IMR-90 (cell line): ENCODE results near the gene ULK2. TPM values are rescaled to one million over a fixed set of nuclear protein-coding genes. Genes with fewer than 3 reads are reported as not detected.

ENCODE experiments used
- ATAC-seq: fragments of 200-7000 bp; cut with Tn5 transposase; 2 replicates; pipeline ENCODE4 v1.9.1; 2020; ENCODE audit warnings: low read depth, mild to moderate bottlenecking, moderate library complexity
- BruUV-seq: library from RNA; stranded (reverse); fragments of 400-500 nt; replicated peaks from 2 replicates; lab custom pipeline; 2021; lab: Mats Ljungman, UMichigan
- CTCF ChIA-PET: fragments of 300-600 bp; formaldehyde crosslinking; extraction: SDS; loops from one replicate; lab custom pipeline; 2021; ENCODE audit warnings: antibody characterized with exemption; lab: Yijun Ruan, JAX
- POLR2A ChIA-PET: fragments of 300-600 bp; sonication (Branson Sonifier 250); formaldehyde crosslinking; loops from one replicate; lab custom pipeline; 2022; ENCODE audit warnings: antibody characterized with exemption; ENCODE audit not compliant: unreplicated experiment; lab: Charles Lee
- DNase-seq: peaks from one replicate; pipeline ENCODE4 v3.0.0; 2013
- H2AFZ ChIP-seq: replicated peaks from 2 replicates; pipeline ENCODE3; 2013; ENCODE audit warnings: low read length, mild to moderate bottlenecking; ENCODE audit not compliant: poor library complexity
- H2AK5ac ChIP-seq: 2 replicates; pipeline ENCODE4 v1.6.1; 2013; ENCODE audit warnings: low read depth, low read length, inconsistent platforms
- H2AK9ac ChIP-seq: replicated peaks from 2 replicates; pipeline ENCODE3; 2013; ENCODE audit warnings: mild to moderate bottlenecking, low read depth, low read length, moderate library complexity; ENCODE audit not compliant: poor library complexity
- H2BK120ac ChIP-seq: 2 replicates; pipeline ENCODE4 v1.6.1; 2013; ENCODE audit warnings: low read depth, low read length, inconsistent platforms
- H2BK15ac ChIP-seq: 3 replicates; pipeline ENCODE4 v1.6.1; 2013; ENCODE audit warnings: low read depth, low read length, inconsistent platforms
- H2BK20ac ChIP-seq: 2 replicates; pipeline ENCODE4 v1.6.1; 2013; ENCODE audit warnings: low read depth, mild to moderate bottlenecking, inconsistent platforms, low read length, moderate library complexity
- H2BK5ac ChIP-seq: 2 replicates; pipeline ENCODE4 v1.6.1; 2013; ENCODE audit warnings: mild to moderate bottlenecking, low read depth, low read length, inconsistent platforms; ENCODE audit not compliant: poor library complexity, severe bottlenecking
- H3K14ac ChIP-seq: replicated peaks from 2 replicates; pipeline ENCODE4 v1.6.1; 2013; ENCODE audit warnings: low read depth, low read length, inconsistent platforms
- H3K18ac ChIP-seq: 2 replicates; pipeline ENCODE4 v1.6.1; 2013; ENCODE audit warnings: low read depth, low read length, control low read depth
- H3K23ac ChIP-seq: 2 replicates; pipeline ENCODE4 v1.6.1; 2013; ENCODE audit warnings: low read depth, low read length, inconsistent platforms
- H3K27ac ChIP-seq: 2 replicates; pipeline ENCODE4 v1.5.1; 2013; ENCODE audit warnings: mild to moderate bottlenecking, control low read depth, low read length; ENCODE audit not compliant: insufficient read depth
- H3K27me3 ChIP-seq: 2 replicates; pipeline ENCODE4 v1.6.1; 2013; ENCODE audit warnings: low read length; ENCODE audit not compliant: control insufficient read depth, insufficient read depth
- H3K36me3 ChIP-seq: 2 replicates; pipeline ENCODE4 v1.6.1; 2013; ENCODE audit warnings: low read length, mixed read lengths; ENCODE audit not compliant: control insufficient read depth, insufficient read depth
- H3K4ac ChIP-seq: 2 replicates; pipeline ENCODE4 v1.6.1; 2013; ENCODE audit warnings: low read depth, low read length, inconsistent platforms
- H3K4me1 ChIP-seq: 2 replicates; pipeline ENCODE4 v1.6.1; 2013; ENCODE audit warnings: low read length, mixed read lengths; ENCODE audit not compliant: control insufficient read depth, insufficient read depth
- H3K4me2 ChIP-seq: 2 replicates; pipeline ENCODE4 v1.6.1; 2013; ENCODE audit warnings: low read depth, mild to moderate bottlenecking, control low read depth, low read length, moderate library complexity
- H3K4me3 ChIP-seq: 2 replicates; pipeline ENCODE4 v1.5.1; 2013; ENCODE audit warnings: low read depth, mild to moderate bottlenecking, control low read depth, low read length, moderate library complexity; ENCODE audit not compliant: insufficient read depth
- H3K56ac ChIP-seq: 2 replicates; pipeline ENCODE4 v1.6.1; 2013; ENCODE audit warnings: low read length, inconsistent platforms; ENCODE audit not compliant: insufficient read depth; ENCODE audit errors: extremely low read depth
- H3K79me1 ChIP-seq, 2 experiments: 2 replicates each; pipeline ENCODE4 v1.6.1; 2013; ENCODE audit warnings: low read length in 2 of 2, inconsistent platforms in 1 of 2, low read depth in 1 of 2
- H3K9ac ChIP-seq: 2 replicates; pipeline ENCODE4 v1.6.1; 2013; ENCODE audit warnings: low read depth, low read length, control low read depth
- H3K9me1 ChIP-seq: 2 replicates; pipeline ENCODE4 v1.6.1; 2013; ENCODE audit warnings: low read length, inconsistent platforms; ENCODE audit not compliant: insufficient read depth
- H3K9me3 ChIP-seq: 2 replicates; pipeline ENCODE4 v1.6.1; 2013; ENCODE audit warnings: low read length; ENCODE audit not compliant: control insufficient read depth, insufficient read depth
- H4K20me1 ChIP-seq: 2 replicates; pipeline ENCODE4 v1.6.1; 2013; ENCODE audit warnings: low read length, inconsistent platforms; ENCODE audit not compliant: insufficient read depth
- H4K5ac ChIP-seq: 2 replicates; pipeline ENCODE4 v1.6.1; 2013; ENCODE audit warnings: mild to moderate bottlenecking, low read depth, low read length, control low read depth
- H4K8ac ChIP-seq, 2 experiments: 2 replicates each; pipeline ENCODE4 v1.6.1; 2013; ENCODE audit warnings: low read depth in 2 of 2, low read length in 2 of 2, control low read depth in 1 of 2, inconsistent platforms in 1 of 2
- H4K91ac ChIP-seq: 2 replicates; pipeline ENCODE4 v1.6.1; 2013; ENCODE audit warnings: low read depth, low read length, inconsistent platforms; ENCODE audit not compliant: insufficient read depth
- CEBPB ChIP-seq: IDR thresholded peaks from 2 replicates; pipeline ENCODE4 v1.6.1; 2012; ENCODE audit warnings: low read depth, low read length, improper control_type of control experiment
- MAZ ChIP-seq: IDR thresholded peaks from 2 replicates; pipeline ENCODE4 v1.6.1; 2012; ENCODE audit warnings: low read depth, mild to moderate bottlenecking, low read length, improper control_type of control experiment, moderate library complexity, borderline replicate concordance
- SMC3 ChIP-seq: fragments of 150-350 bp; IDR thresholded peaks from 2 replicates; pipeline ENCODE4 v1.6.1; 2016; ENCODE audit warnings: low read depth, mild to moderate bottlenecking, antibody characterized with exemption, low read length, moderate library complexity
- WGBS, 2 experiments: methylation state at CpG; one replicate each; pipeline versions ENCODE4 v1.1.5 to v1.1.7; 2013; ENCODE audit warnings: missing lambda C conversion rate in 2 of 2; ENCODE audit not compliant: insufficient read length in 1 of 2; ENCODE audit errors: extremely low coverage in 2 of 2; 5-methylcytosine and 5-hydroxymethylcytosine counted together
- dilution Hi-C: fragments of 300-500 bp; cut with HindIII; formaldehyde crosslinking; loops from one replicate; pipeline ENCODE4 v1.14.3; 2018; ENCODE audit warnings: low sequenced_read_pairs; ENCODE audit not compliant: unreplicated experiment
- in situ Hi-C: fragments of 300-500 bp; cut with MboI; formaldehyde crosslinking; loops from 3 replicates; pipeline ENCODE4 v1.14.3; 2019; ENCODE audit warnings: low sequenced_read_pairs, inconsistent platforms, mixed read lengths
- intact Hi-C: fragments of 100-400 bp; cut with micrococcal nuclease; formaldehyde crosslinking; loops from 2 replicates; pipeline ENCODE4 v1.10.0; 2022
- polyA plus RNA-seq, 3 experiments: library from polyadenylated mRNA; depleted of rRNA; stranded (reverse); fragments of >200 nt; gene quantifications; 2 replicates each; pipeline ENCODE4 v1.2.3, GENCODE V29; 2012; ENCODE audit warnings: low replicate concordance in 1 of 3
- total RNA-seq: library from RNA; depleted of rRNA; stranded (reverse); fragments of >200 nt; gene quantifications from 2 replicates; pipeline ENCODE4 v1.2.3, GENCODE V29; 2012

ULK2 gene
- total and polyA plus RNA-seq, 2 of the 4 experiments (the other 2 are of a cell fraction) = 8.9 to 10.8 TPM

- peak overlapping the region; percentile 73 for H2AFZ ChIP-seq
- POLR2A ChIA-PET = no interaction called here
Measured at GRCh38 chr17:19769946-19770652, 97.6 kb downstream of the ULK2 start.

More at GRCh38 chr17:19769946-19770652, 97.6 kb downstream of the ULK2 start:
- CTCF ChIA-PET = interaction anchor here (1.0 to 2.1 kb wide), 2 partner anchors 14 to 407 kb away, joined by 3 to 5 read pairs; partner anchors contain the start of gene B9D1
- in situ Hi-C loops = no loop called here
- H3K4me1 ChIP-seq = peaks cover 3% of the 10 kb centered on the region
- no peaks in the 10 kb centered on the region for H3K9me3 ChIP-seq
- 0 out of 2 replicates have a peak overlapping the region, but pooled peaks have one; percentile 12 for H3K4me2 ChIP-seq
- H3K4me3 ChIP-seq = no peak overlapping the region
- peak overlapping the region; percentile 81 for H2AK9ac ChIP-seq
- peak; percentile 70 for DNase-seq
- no peak overlapping the region for H2BK5ac ChIP-seq
- WGBS, 2 experiments = 100% methylated on average over 3 of the region's 7 CpGs; no CpG with 5 or more reads in 1 of the 2 experiments
- H2BK20ac ChIP-seq = no peak overlapping the region
- no peak overlapping the region for H3K23ac ChIP-seq
- H2BK120ac ChIP-seq = no peak overlapping the region
- peak overlapping the region in 1 of 2 experiments; percentile 38; a peak in 1 of 4 replicates for H4K8ac ChIP-seq
- H3K9me1 ChIP-seq = no peaks in the 10 kb centered on the region
- dilution Hi-C loops = no loop called here
- no TSS peak for BruUV-seq
- H3K4ac ChIP-seq = peak overlapping the region; percentile 39; the same call in 1 of the 2 replicates
- H4K5ac ChIP-seq = no peak overlapping the region
- peaks cover 3% of the 10 kb centered on the region; the same call in 1 of the 2 replicates for H3K27me3 ChIP-seq
- H3K27ac ChIP-seq = peak overlapping the region; percentile 23; the same call in 1 of the 2 replicates
- H3K79me1 ChIP-seq = no peaks in the 10 kb centered on the region
- H3K36me3 ChIP-seq = no peaks in the 10 kb centered on the region; the same call in 1 of the 2 replicates
- no peak overlapping the region for H3K56ac ChIP-seq
- no peak overlapping the region for H2AK5ac ChIP-seq
- TF ChIP-seq SMC3 (no peak), MAZ (no peak), CEBPB (peak; percentile 43; the same call in 1 of the 2 replicates)
- no peak overlapping the region; the same call in 1 of the 2 replicates for H3K18ac ChIP-seq
- no peak overlapping the region for H4K91ac ChIP-seq
- no peaks in the 10 kb centered on the region for H4K20me1 ChIP-seq
- ATAC-seq = peak; percentile 47
- H2BK15ac ChIP-seq = no peak overlapping the region
- intact Hi-C loops = no loop called here
- no peak overlapping the region for H3K14ac ChIP-seq
- no peak overlapping the region for H3K9ac ChIP-seq
